Measurements from ENCODE around the gene VILL.

The VILL gene

GRCh38 chr3:37990527-37990926 lies at the start of gene VILL:
TSS of gene VILL (plus strand) at chr3:37990786. CDS start at chr3:37993673, 2,887 bp downstream.
- no peak for TF ChIP-seq GATA3 (IDR thresholded peaks at IDR 0.05; ENCODE audit: low read depth, low read length)
- TF ChIP-seq GATA2 (IDR thresholded peaks at IDR 0.05; ENCODE audit: low read depth, low read length) = no peak

- TF ChIP-seq GATA3 (IDR thresholded peaks at IDR 0.05; ENCODE audit: low read depth, low read length) (no peak), GATA2 (IDR thresholded peaks at IDR 0.05; ENCODE audit: low read depth, low read length) (peak; percentile 18; the same call in 1 of the 2 replicates)
Measured at GRCh38 chr3:37941608-37942508, 48.7 kb upstream of the VILL start.

DNA sequence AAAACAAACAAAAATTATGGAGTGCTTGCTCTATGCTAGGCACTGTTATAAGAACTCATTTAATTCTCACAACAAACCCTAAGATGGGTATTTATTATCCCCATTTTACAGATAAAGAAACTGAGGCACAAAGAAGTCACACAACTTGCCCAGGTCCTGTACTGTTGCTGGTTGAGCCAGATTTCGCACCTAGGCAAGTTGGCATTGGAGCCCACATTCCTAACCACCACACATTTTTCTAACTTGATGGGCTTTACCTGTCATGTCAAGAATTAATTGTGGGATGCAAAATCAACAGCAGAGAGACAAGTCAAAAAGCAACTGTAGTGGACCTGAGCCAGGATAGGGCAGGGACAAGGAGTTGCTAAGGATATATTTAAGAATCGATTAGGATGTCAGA lies 47.9 kb upstream of the VILL start:
- TF ChIP-seq GATA3 (IDR thresholded peaks at IDR 0.05; ENCODE audit: low read depth, low read length) = no peak
- no peak for TF ChIP-seq GATA2 (IDR thresholded peaks at IDR 0.05; ENCODE audit: low read depth, low read length)

- TF ChIP-seq GATA3 (IDR thresholded peaks at IDR 0.05; ENCODE audit: low read depth, low read length) (no peak), GATA2 (IDR thresholded peaks at IDR 0.05; ENCODE audit: low read depth, low read length) (no peak)
Measured at GRCh38 chr3:37943126-37943525, 47.5 kb upstream of the VILL start.

- TF ChIP-seq GATA2 (IDR thresholded peaks at IDR 0.05; ENCODE audit: low read depth, low read length) (no peak), GATA3 (IDR thresholded peaks at IDR 0.05; ENCODE audit: low read depth, low read length) (no peak)
Measured at GRCh38 chr3:37943631-37944314, 46.8 kb upstream of the VILL start.

DNA sequence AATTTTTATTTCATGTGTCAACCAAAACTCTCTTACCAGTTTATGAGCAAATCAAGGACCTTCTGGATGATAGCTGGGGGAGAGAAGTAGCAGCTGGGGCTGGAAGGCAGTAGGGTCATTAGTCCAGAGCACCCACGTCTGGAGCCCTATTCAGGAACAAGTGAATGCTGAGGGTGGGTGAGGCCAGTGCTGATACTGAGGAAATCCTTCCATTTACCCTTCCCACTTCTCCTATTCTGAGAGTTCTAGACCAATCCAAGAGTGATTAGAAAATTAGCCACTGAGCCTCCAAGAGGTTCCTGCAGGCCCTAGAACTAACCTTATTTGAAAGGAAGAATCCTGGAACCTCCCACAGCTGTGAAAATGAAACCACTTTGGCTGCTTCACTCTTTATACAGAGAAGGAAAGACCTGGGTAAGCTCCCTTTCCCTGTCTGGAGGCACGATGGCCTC lies 46.2 kb upstream of the VILL start:
- TF ChIP-seq GATA2 (IDR thresholded peaks at IDR 0.05; ENCODE audit: low read depth, low read length) = no peak
- TF ChIP-seq GATA3 (IDR thresholded peaks at IDR 0.05; ENCODE audit: low read depth, low read length) = no peak

- TF ChIP-seq GATA3 (IDR thresholded peaks at IDR 0.05; ENCODE audit: low read depth, low read length) (no peak), GATA2 (IDR thresholded peaks at IDR 0.05; ENCODE audit: low read depth, low read length) (peak; percentile 71)
Measured at GRCh38 chr3:37945156-37945806, 45.3 kb upstream of the VILL start.

DNA sequence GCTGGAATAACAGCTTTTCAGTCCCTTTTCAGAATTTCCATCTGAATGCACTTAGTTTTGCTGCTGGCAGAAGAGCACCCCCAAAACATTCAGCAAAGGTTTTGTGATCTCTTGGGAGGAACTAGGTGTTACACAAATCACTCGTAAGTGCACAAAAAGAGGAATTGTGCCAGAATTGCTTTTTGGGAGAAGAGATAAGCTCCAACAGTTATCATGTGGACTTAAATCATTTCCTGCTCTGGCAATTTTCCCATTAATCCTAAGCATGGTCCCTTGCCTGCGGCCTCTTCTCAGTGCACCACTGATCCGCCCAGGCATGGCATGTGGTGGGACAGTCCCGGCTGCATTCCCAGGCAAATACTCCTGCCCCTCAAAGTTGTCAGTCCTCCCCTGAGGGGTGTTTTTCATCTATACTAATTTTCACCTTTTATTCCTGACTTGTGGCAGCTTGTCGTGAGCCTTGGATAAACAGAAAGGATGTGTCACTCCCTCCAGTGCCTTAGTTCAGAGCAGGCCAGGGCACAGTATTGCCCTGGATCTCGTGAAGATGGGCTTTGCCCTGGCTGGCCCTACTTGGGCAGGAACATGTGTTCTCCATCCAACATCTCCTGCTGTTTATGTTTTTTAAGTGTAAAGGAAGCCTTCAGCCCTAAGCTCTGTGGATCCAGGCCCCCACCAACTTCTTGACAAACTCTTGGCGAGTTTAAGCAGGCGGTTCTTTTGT lies 44.6 kb upstream of the VILL start:
- TF ChIP-seq GATA3 (IDR thresholded peaks at IDR 0.05; ENCODE audit: low read depth, low read length) = peak; percentile 81
- peak; percentile 88 for TF ChIP-seq GATA2 (IDR thresholded peaks at IDR 0.05; ENCODE audit: low read depth, low read length)

DNA sequence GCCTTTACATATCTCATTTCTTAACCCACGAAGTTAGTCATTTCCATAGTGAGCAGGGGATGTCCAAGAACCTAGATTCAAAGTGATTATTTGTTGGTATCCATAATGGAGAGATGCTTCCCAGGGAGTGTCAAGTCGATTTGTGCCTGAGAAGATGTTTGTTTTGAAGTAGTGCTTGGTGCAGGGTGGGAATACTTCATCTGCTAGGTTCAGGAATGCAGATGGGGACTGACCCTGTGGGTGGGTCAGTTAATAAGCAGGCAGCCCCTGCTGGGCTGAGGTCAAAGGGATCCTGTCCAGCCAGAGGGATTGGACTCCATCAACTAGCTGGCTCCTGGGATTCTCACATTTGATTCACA lies 44.1 kb upstream of the VILL start:
- TF ChIP-seq GATA2 (IDR thresholded peaks at IDR 0.05; ENCODE audit: low read depth, low read length) = no peak
- no peak for TF ChIP-seq GATA3 (IDR thresholded peaks at IDR 0.05; ENCODE audit: low read depth, low read length)

- TF ChIP-seq GATA3 (IDR thresholded peaks at IDR 0.05; ENCODE audit: low read depth, low read length) = no peak
Measured at GRCh38 chr3:37949866-37950265, 40.7 kb upstream of the VILL start.

DNA sequence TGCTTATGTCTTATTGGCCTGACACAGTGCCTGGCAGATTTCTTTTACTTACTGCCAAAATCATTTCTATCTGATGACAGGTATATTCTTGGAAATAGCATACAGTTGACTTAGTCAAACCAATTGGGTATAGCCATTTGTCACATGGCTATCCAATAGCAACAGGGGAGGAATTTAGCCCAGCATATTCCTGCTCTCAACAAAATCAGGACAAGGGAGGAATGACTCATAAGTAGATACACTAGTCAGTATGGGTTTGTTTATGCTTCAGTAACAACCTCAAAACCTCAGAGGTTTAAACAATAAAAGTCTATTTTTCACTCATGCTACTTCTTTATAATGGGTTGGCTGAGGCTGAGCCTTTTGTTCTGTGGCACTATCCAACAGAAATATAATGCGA lies 38.0 kb upstream of the VILL start:
- TF ChIP-seq GATA2 (IDR thresholded peaks at IDR 0.05; ENCODE audit: low read depth, low read length) (no peak), GATA3 (IDR thresholded peaks at IDR 0.05; ENCODE audit: low read depth, low read length) (no peak)

DNA sequence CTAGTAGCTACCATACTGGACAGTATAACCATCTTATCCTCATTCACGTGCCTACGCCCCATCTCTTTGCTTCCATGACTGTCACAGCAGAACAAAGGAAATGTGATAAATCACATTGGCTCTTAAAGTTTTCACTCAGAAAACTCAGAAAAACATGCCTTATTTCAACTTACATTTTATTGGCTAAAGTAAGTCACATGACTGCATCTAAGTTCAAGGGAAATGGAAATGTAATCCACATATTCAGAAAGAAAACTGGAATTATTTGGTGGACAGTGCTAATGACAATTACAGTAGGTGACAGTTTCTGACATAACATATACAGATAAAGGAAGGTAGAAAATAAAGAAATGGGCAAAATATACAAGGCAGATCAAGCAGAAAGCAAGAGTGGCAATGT lies 37.4 kb upstream of the VILL start:
- TF ChIP-seq GATA3 (IDR thresholded peaks at IDR 0.05; ENCODE audit: low read depth, low read length) (no peak), GATA2 (IDR thresholded peaks at IDR 0.05; ENCODE audit: low read depth, low read length) (no peak)

GRCh38 chr3:37953707-37954394 lies 36.7 kb upstream of the VILL start:
- no peak for TF ChIP-seq GATA2 (IDR thresholded peaks at IDR 0.05; ENCODE audit: low read depth, low read length)
- TF ChIP-seq GATA3 (IDR thresholded peaks at IDR 0.05; ENCODE audit: low read depth, low read length) = no peak

All from SH-SY5Y (cell line).